NCI-H2107 treated with DMSO at 0.1 percent for 48 hours (cell line): ENCODE measurements around the gene CIZ1.
"Not testable (repeated sequence)": the region's sequence is repeated elsewhere in the genome, so short reads cannot be mapped to it uniquely, and the experiment has no call there.

Experiments used
- DNase-seq: peaks from one replicate; lab custom pipeline; 2025; ENCODE audit not compliant: unreplicated experiment; lab: John Stamatoyannopoulos, UW

Gene CIZ1

DNA sequence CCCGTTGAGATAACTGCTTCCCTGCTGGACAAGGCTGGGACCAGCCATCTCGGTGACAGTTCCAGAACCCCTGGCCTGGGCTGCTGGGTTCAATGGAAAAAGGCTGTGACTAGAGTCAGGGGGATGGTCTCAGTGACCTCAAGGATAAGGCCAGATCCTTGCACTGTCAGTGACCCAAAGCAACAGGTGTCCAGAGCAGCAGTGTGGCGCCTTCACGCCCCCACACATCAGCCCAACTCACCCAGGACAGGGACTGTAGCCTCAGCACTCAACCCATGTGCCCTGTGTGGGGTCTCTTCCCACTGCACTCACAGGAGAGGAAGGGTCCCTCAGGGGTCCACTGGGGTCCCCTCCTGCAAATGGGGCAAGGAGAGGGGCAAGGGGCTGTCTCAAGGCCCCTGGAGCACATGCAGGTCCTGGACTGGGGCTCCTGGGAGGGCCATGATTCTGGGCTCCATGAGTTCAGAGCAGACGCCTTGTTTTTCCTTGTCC is 42.8 kb downstream of the CIZ1 start:
- no peak for DNase-seq

DNA sequence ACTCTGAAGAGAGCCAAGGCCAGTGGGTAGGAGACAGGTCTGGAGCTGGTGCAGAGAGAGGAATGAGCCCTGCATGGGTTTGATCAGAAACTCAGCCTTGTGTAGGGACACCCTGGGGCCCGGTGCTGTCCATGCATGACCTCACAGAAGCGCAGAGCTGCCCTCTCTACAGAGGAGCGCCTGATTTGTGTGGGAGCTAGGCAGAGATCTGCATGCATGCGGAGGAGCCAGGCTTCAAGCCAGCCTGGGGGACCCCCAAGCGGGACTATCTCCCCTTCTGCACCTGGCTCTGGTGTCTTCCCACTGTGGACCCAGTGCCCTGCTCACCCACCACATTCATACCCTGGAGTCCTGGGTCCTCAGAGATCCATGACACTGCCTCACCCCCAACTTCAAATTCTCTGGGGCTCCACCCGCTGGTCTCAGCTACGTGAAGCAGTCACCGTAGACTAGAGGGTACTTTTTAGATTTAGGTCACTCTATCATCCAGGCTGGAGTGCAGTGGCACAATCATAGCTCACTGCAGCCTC is 44.7 kb downstream of the CIZ1 start:
- DNase-seq, result no peak

DNA sequence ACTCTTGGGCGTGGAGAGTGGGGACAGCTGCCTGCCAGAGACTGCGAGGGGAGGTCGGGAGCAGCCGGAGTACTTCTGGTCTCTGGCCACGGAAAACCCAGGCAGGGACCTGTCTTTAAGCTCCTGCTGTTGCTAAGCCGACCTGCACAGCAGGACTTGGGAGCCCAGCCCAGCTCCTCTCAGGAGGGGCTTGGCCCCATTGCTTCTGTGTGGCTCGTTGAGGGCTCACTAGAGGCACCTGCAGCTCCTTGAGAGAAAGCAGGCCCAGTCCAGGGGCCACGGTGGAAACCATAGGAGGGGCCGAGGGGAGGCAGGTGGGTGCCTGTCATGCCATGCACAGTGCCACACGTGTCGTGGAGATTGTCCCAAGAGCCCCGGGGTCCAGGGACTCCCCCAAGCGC is 45.4 kb downstream of the CIZ1 start:
- DNase-seq, result no peak

DNA sequence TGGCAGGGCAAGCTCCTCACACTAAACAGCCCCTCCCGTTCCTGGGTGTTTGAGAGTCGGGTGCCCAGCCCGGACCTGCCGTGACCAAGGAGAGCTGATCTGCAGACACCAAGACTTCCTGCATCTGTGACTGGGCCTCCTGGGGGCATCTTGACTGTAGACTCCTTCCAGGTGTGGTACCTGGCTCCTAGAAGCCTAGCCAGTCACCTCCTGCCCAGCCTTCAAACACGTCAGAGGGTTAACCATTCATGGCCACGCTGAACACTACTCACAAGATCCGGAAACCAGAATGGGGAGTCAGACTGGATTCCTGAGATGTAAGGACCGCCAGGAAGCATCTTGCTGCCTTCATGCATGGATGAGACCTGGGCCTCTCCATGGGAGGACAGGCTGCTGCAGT is 45.8 kb downstream of the CIZ1 start:
- no peak for DNase-seq

DNA sequence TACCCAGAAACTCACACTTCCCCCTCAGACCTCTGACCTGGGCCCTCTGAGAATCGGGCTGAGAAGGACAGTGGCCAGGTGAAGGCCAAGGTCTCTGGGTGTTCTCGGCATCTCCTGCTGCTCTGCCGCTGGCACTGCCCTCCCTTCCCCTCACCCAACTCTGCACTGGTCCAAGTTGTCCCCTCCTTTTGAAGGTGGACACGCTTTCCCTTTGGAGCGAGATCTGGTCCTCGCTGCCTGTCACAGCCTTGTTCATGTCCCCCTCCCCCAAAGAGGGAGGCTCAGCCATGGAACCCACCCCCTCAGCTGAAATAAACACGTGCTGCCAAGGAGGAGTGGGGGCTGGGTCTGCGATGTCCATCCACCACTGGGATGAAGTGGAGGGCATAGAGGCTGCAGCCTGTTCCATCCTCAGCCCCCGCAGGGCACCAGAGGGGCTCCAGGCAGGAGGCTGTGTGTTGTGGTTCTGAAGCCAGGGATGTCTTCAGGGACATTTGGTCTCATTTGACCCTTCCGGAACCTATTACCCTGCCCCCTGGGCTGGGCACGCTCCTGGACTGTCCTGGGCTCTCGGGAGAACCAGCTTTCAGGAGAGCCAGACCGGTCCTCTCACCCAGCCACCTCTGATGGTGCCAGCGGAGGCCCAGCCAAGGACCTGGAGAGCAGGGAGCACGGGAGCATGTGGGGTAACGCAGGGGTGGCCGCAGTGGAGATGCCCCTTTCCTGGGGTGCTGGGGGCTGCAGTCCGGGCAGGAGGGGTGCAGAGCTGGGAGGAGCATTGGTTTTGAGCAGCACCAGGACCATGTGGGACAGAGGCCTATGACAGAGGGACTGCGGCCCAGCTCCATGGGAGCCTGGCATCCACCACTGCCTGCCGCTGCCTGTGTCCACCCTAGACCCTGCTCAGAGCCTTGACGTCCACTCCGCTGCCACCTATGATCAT is 46.9 kb downstream of the CIZ1 start:
- no peak for DNase-seq

DNA sequence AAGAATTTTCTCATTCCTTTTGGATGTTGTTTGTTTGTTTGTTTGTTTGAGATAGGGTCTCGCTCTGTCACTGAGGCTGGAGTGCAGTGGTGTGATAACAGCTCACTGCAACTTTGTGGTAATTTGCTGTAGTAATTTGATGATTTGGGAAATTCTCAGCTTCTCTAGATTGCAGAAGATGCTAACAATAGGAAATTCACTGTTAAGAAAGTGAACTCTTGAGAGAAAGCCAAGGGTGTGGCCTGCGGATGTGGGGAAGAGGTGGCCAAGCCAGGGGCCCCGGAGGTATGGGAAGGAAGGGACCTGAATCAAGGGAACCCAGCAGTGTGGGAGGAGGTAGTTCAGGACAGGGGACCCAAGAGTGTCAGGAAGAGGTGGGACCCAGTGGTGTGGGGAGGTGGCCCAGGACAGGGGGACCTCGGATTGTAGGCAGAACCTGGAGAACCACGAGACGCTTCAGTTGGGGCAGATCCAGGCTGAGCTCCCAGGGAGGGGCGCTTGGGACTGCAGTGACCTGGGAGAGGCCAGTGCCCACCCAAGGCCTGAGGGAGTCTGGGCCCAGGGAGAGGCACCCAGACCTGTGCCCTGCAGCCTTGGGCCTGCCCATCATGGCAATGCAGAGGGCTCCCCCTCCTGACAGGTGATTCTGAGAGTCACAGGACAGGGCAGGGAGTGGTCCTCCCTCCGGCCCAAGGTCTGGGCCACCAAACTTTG is 47.7 kb downstream of the CIZ1 start:
- no peak for DNase-seq

DNA sequence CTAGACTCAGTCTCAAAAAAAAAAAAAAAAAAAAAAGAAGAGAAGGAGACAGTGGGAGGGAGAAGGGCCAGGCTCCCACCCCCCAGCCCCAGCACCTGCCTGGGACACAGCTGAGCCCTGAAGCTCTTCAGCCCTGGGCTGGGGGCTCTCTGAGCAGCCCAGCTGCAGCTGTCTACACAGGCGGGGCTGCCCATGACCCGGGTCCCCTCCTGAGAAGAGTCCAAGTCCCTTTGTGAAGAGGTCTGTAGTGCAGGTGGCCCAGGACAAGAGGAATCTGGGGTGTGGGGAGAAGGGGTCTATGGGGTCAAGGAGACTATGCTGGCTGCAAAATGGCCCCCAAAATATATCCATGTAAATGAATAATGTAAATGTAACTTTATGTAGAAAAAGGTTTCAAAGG is 48.8 kb downstream of the CIZ1 start:
- DNase-seq, result no peak

DNA sequence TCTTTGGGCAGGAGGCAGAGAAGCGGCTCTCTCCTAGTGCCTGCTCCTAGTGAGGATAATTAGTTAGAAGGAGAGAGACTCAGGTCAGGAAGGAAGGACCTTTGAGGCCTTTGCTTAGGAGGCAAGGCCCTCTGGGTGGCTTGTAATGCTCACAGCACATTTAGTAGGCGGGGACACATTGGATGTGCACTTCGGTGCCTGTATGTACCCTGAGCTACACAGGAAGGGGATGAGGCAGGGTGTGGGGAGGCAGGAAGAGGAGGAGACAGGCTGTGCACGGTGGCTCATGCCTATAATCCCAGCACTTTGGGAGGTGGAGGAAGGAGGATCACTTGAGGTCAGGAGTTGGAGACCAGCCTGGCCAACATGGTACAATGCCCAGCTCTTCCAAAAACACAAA is 49.3 kb downstream of the CIZ1 start:
- no peak for DNase-seq

DNA sequence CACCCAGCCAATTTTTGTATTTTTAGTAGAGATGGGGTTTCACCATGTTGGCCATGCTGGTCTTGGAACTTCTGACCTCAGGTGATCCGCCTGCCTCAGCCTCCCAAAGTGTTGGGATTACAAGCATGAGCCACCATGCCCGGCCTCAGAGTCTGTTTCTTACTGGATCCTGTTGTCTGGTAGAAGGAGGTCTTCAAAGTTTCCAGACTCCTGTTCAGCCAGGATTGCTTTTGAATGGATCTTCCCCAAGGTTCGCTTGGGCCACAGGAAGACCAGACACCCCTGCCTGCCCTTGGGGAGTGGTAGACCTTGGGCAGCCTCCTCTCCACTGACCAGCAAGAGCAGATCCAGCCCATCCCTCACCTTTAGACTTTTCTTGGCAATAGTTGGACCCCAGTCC is 49.8 kb downstream of the CIZ1 start:
- DNase-seq, result no peak

DNA sequence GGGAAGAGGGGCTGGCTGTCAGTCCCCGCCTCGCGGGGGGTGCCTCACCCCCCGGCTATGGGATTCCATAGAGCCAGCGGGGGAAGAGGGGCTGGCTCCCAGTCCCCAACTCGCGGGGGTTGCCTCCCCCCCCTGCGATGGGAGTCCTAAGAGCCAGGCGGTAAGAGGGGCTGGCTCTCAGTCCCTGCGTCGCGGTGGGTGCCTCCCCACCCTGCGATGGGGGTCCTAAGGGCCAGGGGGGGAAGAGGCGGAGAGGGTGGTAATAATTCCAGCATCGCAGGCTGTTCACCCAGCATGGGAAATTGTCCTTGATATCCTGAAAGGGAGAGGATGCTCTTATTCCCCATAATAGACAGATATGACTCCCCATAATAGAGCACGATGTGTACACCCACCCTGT is 51.8 kb downstream of the CIZ1 start:
- no peak for DNase-seq

DNA sequence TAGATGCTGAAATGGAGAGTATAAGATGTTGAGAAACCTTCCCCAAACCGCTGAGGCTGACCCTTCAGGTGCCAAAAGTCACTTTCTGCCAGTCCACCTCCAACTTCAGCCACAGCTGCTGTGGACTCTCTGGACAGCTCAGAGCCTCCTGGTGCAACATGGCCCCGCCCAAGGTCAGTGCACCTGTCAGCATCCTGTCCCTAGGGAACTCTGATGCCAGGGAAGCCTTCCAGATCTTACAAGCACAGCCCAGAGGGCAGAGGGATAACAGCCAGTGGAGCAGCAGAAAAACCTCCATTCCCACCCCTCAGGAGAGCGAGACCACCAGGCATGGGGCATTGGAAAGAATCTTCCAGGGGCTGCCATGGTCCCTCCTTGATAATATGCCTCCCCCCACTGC is 53.4 kb downstream of the CIZ1 start:
- DNase-seq, result no peak

DNA sequence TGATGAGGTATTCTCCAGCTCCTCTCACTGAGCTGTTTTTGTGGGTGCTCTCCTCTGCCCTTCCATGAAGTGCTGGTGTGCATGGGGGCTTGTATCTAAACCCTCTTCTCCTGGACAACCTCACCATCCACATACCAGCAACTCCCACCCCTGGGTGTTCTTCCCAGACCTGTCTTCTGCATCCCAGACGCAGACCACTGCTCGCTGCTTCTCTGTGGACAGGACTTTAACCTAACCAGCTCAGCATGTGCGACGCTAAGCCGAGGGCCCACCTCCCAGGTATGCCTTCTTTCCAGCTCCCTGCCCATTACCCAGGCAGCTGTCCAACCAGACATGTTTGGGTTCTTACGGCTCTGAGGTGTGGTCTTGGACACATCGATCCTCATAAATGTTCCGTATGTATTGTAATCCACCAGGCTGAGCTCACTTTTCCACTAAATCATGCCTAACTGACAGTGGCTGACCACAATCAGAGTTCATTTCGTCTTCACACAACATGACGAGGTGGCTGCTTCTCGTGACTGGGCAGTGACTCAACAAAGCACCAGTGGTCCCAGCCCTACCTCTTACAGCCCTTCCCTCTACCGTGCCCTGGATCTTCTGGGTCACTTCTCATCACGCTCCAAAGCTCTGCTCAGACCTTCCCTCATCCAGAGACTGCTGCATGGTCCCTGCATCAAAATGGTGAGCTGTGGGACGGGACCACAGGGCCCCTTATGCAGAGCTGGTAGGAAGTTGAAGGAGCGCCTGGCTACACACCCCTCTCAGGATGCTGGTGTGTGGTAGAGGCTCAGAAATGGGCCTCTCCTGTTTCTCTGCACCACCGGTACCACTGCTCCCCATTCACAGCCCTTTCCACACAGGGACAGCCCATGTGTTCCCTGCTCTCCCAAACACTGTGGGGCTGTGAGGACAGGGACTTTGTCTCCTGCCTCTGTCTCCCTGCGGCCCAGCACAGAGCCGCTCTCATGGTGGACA is 54.3 kb downstream of the CIZ1 start:
- no peak for DNase-seq

DNA sequence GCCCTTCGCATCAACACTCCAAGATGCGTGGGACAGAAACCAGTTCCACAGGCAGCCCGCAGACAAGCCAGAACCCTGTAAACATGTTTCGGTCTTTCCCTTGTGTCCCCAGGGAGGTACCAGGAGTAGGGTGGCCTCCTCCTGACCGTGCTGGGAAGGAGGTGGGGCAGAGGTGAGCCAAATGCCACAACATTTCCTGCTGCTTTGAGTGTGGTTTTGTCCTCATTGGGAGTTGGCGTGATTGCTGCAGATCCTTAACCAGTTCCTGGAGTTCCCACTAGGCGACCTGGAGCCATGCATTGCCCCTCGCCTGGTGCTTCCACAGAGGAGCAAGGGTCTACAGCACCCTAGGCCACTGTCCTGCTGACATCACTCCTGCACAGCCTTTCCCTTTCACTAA is 55.8 kb downstream of the CIZ1 start:
- not testable (repeated sequence) for DNase-seq

DNA sequence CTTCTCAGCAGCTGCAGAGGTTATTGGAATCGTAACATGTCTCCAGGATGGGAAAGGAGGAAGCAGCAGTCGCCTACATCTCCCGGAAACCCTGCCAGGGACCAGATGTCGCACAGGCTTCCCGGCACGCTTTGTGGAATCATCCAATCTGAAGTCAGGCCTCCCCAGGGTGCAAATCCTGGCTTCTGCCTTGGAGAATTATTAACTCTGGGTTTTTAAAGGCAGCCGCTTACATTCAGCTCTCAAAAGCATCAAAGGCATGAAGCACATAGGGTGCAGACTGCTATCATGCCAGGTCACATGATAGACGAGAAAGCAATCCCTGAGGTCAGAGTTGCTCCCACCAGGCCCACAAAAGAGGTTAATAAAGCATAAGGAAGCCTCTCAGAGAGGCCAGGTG is 59.2 kb downstream of the CIZ1 start:
- DNase-seq, result not testable (repeated sequence)

DNA sequence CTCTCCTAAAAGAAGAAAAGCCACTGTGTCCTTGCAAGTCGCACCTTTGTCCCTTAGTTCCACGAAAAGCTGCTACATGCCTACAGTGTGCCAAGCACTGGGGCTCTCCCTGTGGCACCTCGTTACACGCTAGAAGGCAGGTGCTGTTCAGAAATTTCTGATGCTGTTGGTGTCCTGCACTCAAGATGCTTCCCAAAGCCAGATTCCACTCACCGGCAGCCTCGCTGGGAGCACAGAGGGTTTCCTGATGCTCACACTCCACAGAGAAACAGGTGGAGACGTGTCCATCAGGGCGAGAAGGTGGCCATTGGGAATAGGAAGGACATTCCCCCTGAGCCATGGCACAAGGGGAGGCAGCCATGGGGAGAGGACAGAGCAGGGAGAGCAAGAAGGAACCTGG is 60.0 kb downstream of the CIZ1 start:
- DNase-seq, result not testable (repeated sequence)

DNA sequence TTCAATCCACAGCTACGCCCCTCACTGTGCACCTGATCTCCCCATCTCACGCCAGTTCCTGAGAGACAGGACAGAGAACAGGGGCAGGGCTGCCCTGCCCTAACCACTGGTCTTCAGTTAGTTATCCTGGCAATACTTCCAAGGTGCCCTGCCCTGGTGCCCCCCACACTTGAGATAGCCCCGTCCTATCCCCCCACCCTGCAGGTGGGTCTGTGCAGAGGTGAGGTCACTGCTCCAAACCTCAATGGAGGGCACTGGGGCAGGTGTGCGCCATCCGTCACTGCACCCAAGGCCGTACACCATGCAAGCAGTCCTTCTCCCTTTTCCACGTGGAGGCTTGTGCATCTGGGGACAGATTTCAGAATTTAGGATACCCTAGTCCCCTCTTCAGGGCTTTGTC is 60.7 kb downstream of the CIZ1 start:
- not testable (repeated sequence) for DNase-seq

DNA sequence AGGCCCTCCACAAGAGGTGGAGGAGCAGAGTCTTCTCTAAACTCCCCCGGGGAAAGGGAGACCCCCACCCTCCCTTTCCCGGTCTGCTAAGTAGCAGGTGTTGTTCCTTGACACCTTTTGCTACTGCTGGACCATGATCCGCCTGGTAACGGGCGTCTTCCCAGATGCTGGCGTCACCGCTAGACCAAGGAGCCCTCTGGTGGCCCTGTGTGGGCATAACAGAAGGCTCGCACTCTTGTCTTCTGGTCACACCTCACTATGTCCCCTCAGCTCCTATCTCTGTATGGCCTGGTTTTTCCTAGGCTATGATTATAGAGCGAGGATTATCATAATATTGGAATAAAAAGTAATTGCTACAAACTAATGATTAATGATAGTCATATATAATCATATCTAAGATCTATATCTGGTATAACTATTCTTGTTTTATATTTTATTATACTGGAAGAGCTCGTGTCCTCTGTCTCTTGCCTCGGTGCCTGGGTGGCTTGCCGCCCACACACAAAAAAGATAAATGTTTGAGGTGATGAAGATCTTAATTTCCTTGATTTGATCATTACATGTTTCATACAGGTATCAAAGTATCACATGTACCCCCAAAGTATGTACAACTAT is 61.3 kb downstream of the CIZ1 start:
- not testable (repeated sequence) for DNase-seq

DNA sequence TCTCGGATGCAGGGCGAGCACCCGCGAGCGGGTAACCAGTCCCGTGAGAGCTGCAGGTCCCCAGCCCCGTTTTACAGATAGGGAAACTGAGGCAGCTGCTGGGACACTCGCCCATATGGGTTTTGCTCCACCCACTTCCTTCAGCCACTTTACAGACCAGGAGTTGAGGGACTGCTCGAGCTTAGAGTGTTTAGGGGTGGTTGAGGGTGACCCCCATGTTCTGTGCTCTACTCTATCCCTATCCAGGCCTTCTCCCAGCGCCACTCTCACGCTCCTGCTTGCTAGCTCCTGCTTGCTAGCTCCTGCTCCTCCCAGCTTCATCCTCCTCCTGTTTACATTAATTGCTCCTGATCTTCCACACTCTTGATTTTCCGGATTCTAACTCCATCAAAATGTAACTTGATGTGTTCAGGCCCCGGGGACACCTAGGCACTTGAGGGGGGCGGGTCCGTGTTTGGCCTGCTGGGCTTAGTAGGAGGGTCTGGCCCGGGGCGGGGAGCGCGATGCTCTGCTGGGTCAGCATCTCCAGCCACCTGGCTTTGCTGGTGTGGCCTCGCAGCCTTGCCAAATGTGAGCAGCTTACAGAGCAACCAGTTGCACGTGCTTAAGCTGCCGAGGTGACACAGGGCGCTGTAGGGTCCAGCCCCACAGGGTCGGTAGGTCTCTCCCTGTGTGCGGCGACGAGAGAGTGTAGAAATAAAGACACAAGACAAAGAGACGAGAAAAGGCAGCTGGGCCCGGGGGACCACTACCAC is 62.4 kb downstream of the CIZ1 start:
- DNase-seq, result no peak

DNA sequence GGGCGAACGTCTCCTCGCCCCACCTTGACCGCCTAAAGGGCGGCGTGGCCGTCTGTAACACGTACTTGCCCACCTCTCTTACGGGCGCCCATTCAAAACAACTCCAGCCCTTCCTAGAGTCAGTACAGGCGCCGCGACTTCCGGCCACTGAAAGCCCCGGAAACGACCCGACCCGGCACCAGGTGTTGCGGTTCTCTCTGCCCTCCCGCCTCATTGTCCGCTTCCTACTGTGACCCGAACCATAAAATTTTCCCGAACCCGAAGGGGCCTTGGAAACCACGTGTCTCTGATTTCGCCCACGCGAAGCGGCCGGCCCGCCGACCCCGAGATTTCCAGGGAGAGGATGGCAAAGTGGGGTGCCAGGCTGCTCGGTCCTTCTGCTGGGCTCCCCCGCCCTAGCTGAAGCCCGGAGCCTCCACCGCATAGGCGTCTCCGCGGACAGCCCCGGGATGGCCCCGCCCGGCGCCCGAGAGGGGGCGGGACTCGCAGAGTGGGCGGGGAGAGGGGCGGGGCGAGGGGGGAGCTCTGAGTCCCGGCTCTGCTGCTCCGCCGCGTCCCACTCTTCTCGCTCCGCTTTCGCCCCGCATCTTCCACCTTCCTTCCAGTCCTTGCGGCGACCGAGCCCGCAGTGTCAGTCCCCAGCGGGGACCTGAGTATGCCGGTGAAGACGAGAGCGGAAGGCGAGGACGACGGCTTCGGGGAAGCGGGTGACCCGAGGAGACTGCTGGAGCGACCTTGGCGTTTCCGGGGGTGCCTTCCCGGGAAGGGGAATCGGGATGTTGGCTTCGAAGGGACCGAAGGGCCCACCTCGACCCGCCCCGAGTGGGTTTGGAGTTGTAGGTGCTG is 63.2 kb downstream of the CIZ1 start:
- DNase-seq, result peak; percentile 59
